Left lung (tissue), 10 donors: ENCODE data around the gene TRMT112. TPM values are rescaled to one million over a fixed set of nuclear protein-coding genes. Genes with fewer than 3 reads are reported as not detected.
A peak's percentile ranks its signal among the peaks of the same experiment; 100 is the strongest.

Experiments
- ATAC-seq: fragments of 200-7000 bp; cut with Tn5 transposase; one replicate; pipeline ENCODE4 v1.9.1; 2020; ENCODE audit warnings: moderate library complexity
- DNase-seq, 4 donors: peaks; one replicate each; pipeline ENCODE4 v3.0.0-alpha.2; 2013 to 2020
- H3K27ac ChIP-seq, 2 donors: fragments of 200-600 bp; sonication (generic) in 1 of 2; one replicate each; pipeline versions ENCODE4 v1.5.0 to v1.8.0; 2020 to 2021
- H3K27me3 ChIP-seq, 2 donors: fragments of 200-600 bp; sonication (generic) in 1 of 2; one replicate each; pipeline versions ENCODE4 v1.5.0 to v1.8.0; 2020 to 2021
- H3K36me3 ChIP-seq, 2 donors: fragments of 200-600 bp; sonication (generic) in 1 of 2; one replicate each; pipeline versions ENCODE4 v1.5.0 to v1.8.0; 2020 to 2021
- H3K4me1 ChIP-seq, 2 donors: fragments of 200-600 bp; one replicate each; pipeline ENCODE4 v1.8.0; 2021
- H3K4me3 ChIP-seq, 2 donors: fragments of 200-600 bp; sonication (generic) in 1 of 2; one replicate each; pipeline versions ENCODE4 v1.5.0 to v1.8.0; 2020 to 2021; ENCODE audit warnings: mild to moderate bottlenecking in 1 of 2
- H3K9me3 ChIP-seq, 2 donors: fragments of 200-600 bp; sonication (generic) in 1 of 2; one replicate each; pipeline versions ENCODE4 v1.5.0 to v1.8.0; 2020 to 2021
- CTCF ChIP-seq, 2 donors: fragments of 200-600 bp; sonication (generic) in 1 of 2; IDR thresholded peaks; one replicate each; pipeline versions ENCODE4 v1.5.0 to v1.8.0; 2021; ENCODE audit warnings: antibody characterized with exemption in 2 of 2
- intact Hi-C, 2 donors: fragments of 100-400 bp; cut with DNase I; formaldehyde crosslinking; loops; one replicate each; pipeline versions ENCODE4 v1.11.2 to v1.14.2; 2022
- polyA plus RNA-seq, 6 donors: library from polyadenylated mRNA; unstranded; fragments of 120-200 nt; gene quantifications; one replicate each; pipeline ENCODE4 v1.2.1, GENCODE V29; 2013; ENCODE audit not compliant: insufficient read length in 6 of 6
- total RNA-seq, 2 donors: library from RNA; stranded (reverse); fragmentation: NEBNext Ultra II Directional; extraction: Animal tissue kit (Norgen Biotek cat#: 25700); gene quantifications; one replicate each; pipeline ENCODE4 v1.2.1, GENCODE V29; 2021
- donor health status: DM: no; HTN: yes; CAD: no.
- donor health status: DM: no; HTN: no; CAD: no.

Gene TRMT112
- total and polyA plus RNA-seq, 8 donors: 178 to 252 (median 219) TPM

- Histone ChIP-seq H3K9me3 (no peaks in the 10 kb centered on the region), H3K4me1 (peaks cover 0 to 43% of the 10 kb centered on the region in 2 donors), H3K27ac (peak overlapping the region; percentile 27 to 86), H3K36me3 (peaks cover 0 to 31% of the 10 kb centered on the region in 2 donors), H3K27me3 (no peaks in the 10 kb centered on the region), H3K4me3 (peak overlapping the region; percentile 7 to 49)
- ATAC-seq (peak; percentile 95), DNase-seq (peak in 3 of 4 donors; percentile 84 to 99 (median 92))
- intact Hi-C loops: no loop called here
- peak; percentile 25 to 42 for TF ChIP-seq CTCF (IDR thresholded peaks at IDR 0.05)
Observed at GRCh38 chr11:64341851-64342791, 24.8 kb upstream of the TRMT112 start.

DNA sequence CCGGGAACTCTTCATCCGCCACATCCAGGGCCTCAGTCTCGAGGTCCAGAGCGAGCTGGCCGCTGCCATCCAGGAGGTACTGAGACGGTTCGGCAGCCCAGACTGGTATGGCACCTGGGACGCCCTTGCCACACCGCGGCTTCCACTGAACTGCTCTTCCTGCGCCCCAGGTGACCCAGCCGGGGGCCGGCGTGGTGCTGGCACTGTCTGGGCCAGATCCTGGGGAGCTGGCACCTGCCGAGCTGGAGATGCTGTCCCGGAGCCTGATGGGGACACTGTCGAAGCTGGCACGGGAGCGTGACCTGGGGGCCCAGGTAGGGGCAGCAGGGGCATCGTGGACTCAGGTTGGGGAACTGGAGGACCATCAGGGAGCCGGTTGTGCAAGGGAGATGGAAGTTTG lies 24.1 kb upstream of the TRMT112 start:
- DNase-seq: peak in 1 of 4 donors; percentile 84
- Histone ChIP-seq H3K27ac (peak overlapping the region in 1 of 2 donors; percentile 86), H3K9me3 (no peaks in the 10 kb centered on the region), H3K4me1 (peaks cover 0 to 43% of the 10 kb centered on the region in 2 donors), H3K36me3 (peaks cover 0 to 31% of the 10 kb centered on the region in 2 donors), H3K4me3 (peak overlapping the region in 1 of 2 donors; percentile 49), H3K27me3 (no peaks in the 10 kb centered on the region)
- ATAC-seq: no peak
- intact Hi-C loops: no loop called here
- TF ChIP-seq CTCF (IDR thresholded peaks at IDR 0.05): no peak

DNA sequence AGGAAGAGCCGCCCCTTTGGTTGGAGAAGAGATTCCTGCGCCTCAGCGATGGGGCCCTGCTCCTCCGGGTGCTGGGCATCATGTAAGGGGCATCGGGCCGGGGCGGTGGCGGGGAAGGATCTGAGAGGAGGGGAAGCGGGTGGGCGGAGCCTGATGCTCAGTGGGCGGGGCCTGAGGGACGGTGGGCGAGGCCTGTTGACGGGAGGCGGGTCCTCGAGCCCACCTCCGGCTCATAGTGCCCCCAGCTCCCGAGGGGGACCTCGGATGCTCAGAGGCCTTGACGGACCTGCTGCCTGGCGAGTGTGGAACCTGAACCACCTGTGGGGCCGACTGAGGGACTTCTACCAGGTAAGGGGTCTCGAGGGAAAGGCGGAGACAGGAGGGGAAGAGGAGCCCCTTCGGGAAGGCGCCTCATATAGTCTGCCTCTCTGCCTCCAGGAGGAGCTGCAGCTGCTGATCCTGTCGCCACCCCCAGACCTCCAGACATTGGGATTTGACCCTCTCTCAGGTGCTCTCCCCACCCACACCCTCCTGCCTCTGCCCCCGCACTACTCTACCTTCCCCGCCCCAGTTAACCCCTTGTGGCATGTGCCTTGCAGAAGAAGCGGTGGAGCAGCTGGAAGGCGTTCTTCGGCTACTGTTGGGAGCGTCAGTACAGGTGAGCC lies 23.4 kb upstream of the TRMT112 start:
- Histone ChIP-seq H3K9me3 (no peaks in the 10 kb centered on the region), H3K4me3 (peak overlapping the region in 1 of 2 donors; percentile 49), H3K27ac (peak overlapping the region in 1 of 2 donors; percentile 86), H3K4me1 (peaks cover 0 to 43% of the 10 kb centered on the region in 2 donors), H3K36me3 (peaks cover 0 to 28% of the 10 kb centered on the region in 2 donors), H3K27me3 (no peaks in the 10 kb centered on the region)
- intact Hi-C loops: no loop called here
- ATAC-seq: no peak
- no peak for TF ChIP-seq CTCF (IDR thresholded peaks at IDR 0.05)
- DNase-seq: peak in 1 of 4 donors; percentile 94

- ATAC-seq (peak; percentile 8), DNase-seq (peak in 2 of 4 donors; percentile 85 to 96)
- TF ChIP-seq CTCF (IDR thresholded peaks at IDR 0.05): no peak
- Histone ChIP-seq H3K27ac (peak within 1 kb of the TSS in 1 of 2 donors; percentile 86), H3K4me1 (peaks cover 3 to 51% of the 10 kb centered on the region in 2 donors), H3K36me3 (peaks cover 0 to 19% of the 10 kb centered on the region in 2 donors), H3K4me3 (peak within 1 kb of the TSS in 1 of 2 donors; percentile 49), H3K9me3 (no peaks in the 10 kb centered on the region), H3K27me3 (no peaks in the 10 kb centered on the region)
- intact Hi-C loops: no loop called here
Observed at GRCh38 chr11:64339754-64340408, 22.5 kb upstream of the TRMT112 start, which contains the start of gene CCDC88B. CCDC88B (plus strand) TSS chr11:64340204; CDS start chr11:64340267, 63 bp downstream.
